Transverse colon (tissue), 4 donors: ENCODE results near the gene CCDC91.

Experiments
- CTCF ChIP-seq, 5 experiments: fragments of 200-600 bp in 3 of 5; fragments of 450-650 bp in 2 of 5; sonication (generic) in 3 of 5; IDR thresholded peaks; 1 replicate in 2 of 5; 2 replicates in 3 of 5; pipeline ENCODE4 v1.5.1; 2016 to 2017; ENCODE audit warnings: antibody characterized with exemption in 5 of 5, inconsistent platforms in 3 of 5, mild to moderate bottlenecking in 2 of 5, moderate library complexity in 1 of 5
- EP300 ChIP-seq: sonication (generic); formaldehyde crosslinking; IDR thresholded peaks from one replicate; pipeline ENCODE4 v1.6.1; 2017; ENCODE audit warnings: antibody characterized with exemption, low read depth
- POLR2A ChIP-seq: fragments of 450-650 bp; IDR thresholded peaks from one replicate; pipeline ENCODE4 v1.6.1; 2016; ENCODE audit warnings: antibody characterized with exemption, mild to moderate bottlenecking, moderate library complexity
- POLR2AphosphoS5 ChIP-seq, 3 donors: sonication (generic); formaldehyde crosslinking; IDR thresholded peaks; one replicate each; pipeline ENCODE4 v1.6.1; 2016; ENCODE audit warnings: antibody characterized with exemption in 3 of 3

GRCh38 chr12:28202374-28203130 is 12.3 kb downstream of the CCDC91 start:
- TF ChIP-seq EP300 (no peak), POLR2A (no peak), CTCF (IDR thresholded peaks at IDR 0.05) (no peak), POLR2AphosphoS5 (IDR thresholded peaks at IDR 0.05) (peak in 1 of 3 donors; percentile 10)
